K562 (cell line): ENCODE data around the gene B3GNT9. TPM values are rescaled to one million over a fixed set of nuclear protein-coding genes. Genes with fewer than 3 reads are reported as not detected.

Experiments used
- BHLHE40 ChIP-seq: IDR thresholded peaks from 2 replicates; pipeline ENCODE4 v1.6.1; 2011; ENCODE audit warnings: low read length, improper control_type of control experiment
- CBFB ChIP-seq: sonication (generic); formaldehyde crosslinking; IDR thresholded peaks from 2 replicates; pipeline ENCODE4 v1.4.0; 2020; ENCODE audit warnings: mild to moderate bottlenecking, missing genetic modification reagents
- CBX8 ChIP-seq: fragments of 200-600 bp; sonication (generic); IDR thresholded peaks from 2 replicates; pipeline ENCODE4 v1.6.1; 2012; ENCODE audit warnings: borderline replicate concordance, mixed run types, low read depth, mild to moderate bottlenecking, moderate library complexity, mixed read lengths, low read length, control low read depth, inconsistent platforms; ENCODE audit not compliant: poor library complexity, severe bottlenecking; ENCODE audit errors: extremely low read depth
- FOXK2 ChIP-seq, 2 experiments: fragments of 450-650 bp; IDR thresholded peaks in 1 of 2; conservative IDR thresholded peaks in 1 of 2; 2 replicates each; pipeline ENCODE4 v1.6.1; 2016; ENCODE audit warnings: low read depth in 2 of 2, mild to moderate bottlenecking in 1 of 2
- HDGF ChIP-seq: fragments of 450-650 bp; IDR thresholded peaks from 2 replicates; pipeline ENCODE4 v1.6.1; 2016
- KAT8 ChIP-seq: fragments of 450-650 bp; IDR thresholded peaks from 2 replicates; pipeline ENCODE4 v1.6.1; 2016; ENCODE audit warnings: low read depth, mild to moderate bottlenecking
- KLF1 ChIP-seq: fragments of 450-650 bp; IDR thresholded peaks from 2 replicates; pipeline ENCODE4 v1.6.1; 2016; ENCODE audit warnings: missing genetic modification characterization, missing compliant biosample characterization
- KLF13 ChIP-seq: fragments of 450-650 bp; IDR thresholded peaks from 2 replicates; pipeline ENCODE4 v1.6.1; 2016; ENCODE audit warnings: missing genetic modification characterization, low read depth, mild to moderate bottlenecking, missing compliant biosample characterization, moderate library complexity, borderline replicate concordance
- MAZ ChIP-seq, 2 experiments: fragments of 450-650 bp in 1 of 2; sonication (generic) in 1 of 2; formaldehyde crosslinking; IDR thresholded peaks in 1 of 2; conservative IDR thresholded peaks in 1 of 2; 2 replicates each; pipeline versions ENCODE4 v1.4.0 to v1.5.0; 2020; ENCODE audit warnings: mild to moderate bottlenecking in 1 of 2, missing genetic modification reagents in 1 of 2
- MEIS2 ChIP-seq: fragments of 450-650 bp; IDR thresholded peaks from 2 replicates; pipeline ENCODE4 v1.6.1; 2014; ENCODE audit warnings: mild to moderate bottlenecking; ENCODE audit not compliant: partially characterized antibody
- NR2C2 ChIP-seq, 2 experiments: fragments of 200-800 bp in 1 of 2; sonication (Bioruptor generic) in 1 of 2; sonication (generic) in 1 of 2; formaldehyde crosslinking in 1 of 2; IDR thresholded peaks; 2 replicates each; pipeline versions ENCODE4 v1.6.1 to v1.8.0; 2016 to 2022; ENCODE audit warnings: mild to moderate bottlenecking in 1 of 2, missing compliant biosample characterization in 1 of 2, missing genetic modification characterization in 1 of 2, missing genetic modification reagents in 1 of 2
- RNF2 ChIP-seq: sonication (generic); IDR thresholded peaks from 2 replicates; pipeline ENCODE4 v1.6.1; 2016
- SREBF2 ChIP-seq: sonication (generic); formaldehyde crosslinking; IDR thresholded peaks from 2 replicates; pipeline ENCODE4 v1.4.0; 2020; ENCODE audit warnings: mild to moderate bottlenecking, missing genetic modification reagents
- ZBTB40 ChIP-seq, 2 experiments: fragments of 450-650 bp in 1 of 2; sonication (generic) in 1 of 2; formaldehyde crosslinking in 1 of 2; IDR thresholded peaks; 2 replicates each; pipeline versions ENCODE4 v1.7.1 to v1.9.0; 2016 to 2022; ENCODE audit warnings: inconsistent platforms in 1 of 2, mild to moderate bottlenecking in 1 of 2, missing genetic modification reagents in 1 of 2
- ZNF324 ChIP-seq: fragments of 250-450 bp; sonication (Bioruptor Pico); IDR thresholded peaks from 2 replicates; pipeline ENCODE4 v1.4.0; 2020; ENCODE audit warnings: mild to moderate bottlenecking
- ZNF431 ChIP-seq: sonication (generic); formaldehyde crosslinking; IDR thresholded peaks from 2 replicates; pipeline ENCODE4 v1.8.0; 2022; ENCODE audit warnings: mild to moderate bottlenecking, missing genetic modification reagents
- polyA plus RNA-seq, 8 experiments: library from polyadenylated mRNA; depleted of rRNA in 4 of 8; stranded (reverse) in 5 of 8; unstranded in 3 of 8; fragments of >200 nt; fragmentation: Nextera tagmentation in 2 of 8; fragmentation: Illumina TruSeq in 1 of 8; extraction: Ambion mirVana in 2 of 8; extraction: Trizol in 1 of 8; gene quantifications; 2 replicates each; pipeline versions ENCODE4 v1.2.1 to v1.2.3, GENCODE V29; 2011 to 2014; ENCODE audit warnings: inconsistent platforms in 1 of 8, missing spikeins in 1 of 8
- total RNA-seq, 7 experiments: library from RNA; depleted of rRNA in 6 of 7; stranded (reverse); fragments of >200 nt in 6 of 7; fragmentation: Illumina TruSeq in 2 of 7; extraction: Trizol in 2 of 7; gene quantifications; 2 replicates each; pipeline versions ENCODE4 v1.2.1 to v1.2.3, GENCODE V29; 2011 to 2021; ENCODE audit warnings: low replicate concordance in 1 of 7

Gene B3GNT9
- total and polyA plus RNA-seq, 9 of the 15 experiments (the other 6 are each of a cell fraction or from before 2014, with no cell fraction given), result 0.01 to 1.8 (median 1.1) TPM; not detected in 1

- TF ChIP-seq HDGF (no peak), ZNF324 (CRISPR knock-in tag) (no peak), MEIS2 (peak; percentile 79), FOXK2 (conservative IDR thresholded peaks at IDR 0.05 in 1 of 2, IDR thresholded peaks at IDR 0.05 in 1 of 2; ENCODE audit: low read depth in 2 of 2) (0 out of 4 replicates have a peak, but pooled peaks of 1 of the 2 experiments have one; percentile 41), MAZ (CRISPR knock-in tag; conservative IDR thresholded peaks at IDR 0.05 in 1 of 2, IDR thresholded peaks at IDR 0.05 in 1 of 2) (peak; percentile 79 to 84), BHLHE40 (peak; percentile 5; the same call in 1 of the 2 replicates), ZNF431 (CRISPR knock-in tag) (no peak), RNF2 (0 out of 2 replicates have a peak, but pooled peaks have one; percentile 29), KAT8 (no peak), KLF1 (peak; percentile 85), SREBF2 (no peak), CBFB (CRISPR knock-in tag) (peak; percentile 54; the same call in 1 of the 2 replicates), KLF13 (tag) (peak; percentile 79; the same call in 1 of the 2 replicates), NR2C2 (CRISPR knock-in tag; IDR thresholded peaks at IDR 0.05) (no peak), NR2C2 (tag; IDR thresholded peaks at IDR 0.05) (no peak), ZBTB40 (IDR thresholded peaks at IDR 0.05) (0 out of 2 replicates have a peak, but pooled peaks have one; percentile 20), ZBTB40 (CRISPR knock-in tag; IDR thresholded peaks at IDR 0.05) (no peak), CBX8 (no peak)
Measured at GRCh38 chr16:67183627-67184452, 33.0 kb upstream of the B3GNT9 start, which contains the start of gene MATCAP1 (continued).
